GM18873 (cell line): Measurements from ENCODE around the gene FJX1.

ENCODE experiments used
- ATAC-seq: cut with Tn5 transposase; IDR thresholded peaks from one replicate; pipeline ENCODE4 v1.9.1; 2021; ENCODE audit warnings: mild to moderate bottlenecking, moderate library complexity, moderate number of reproducible peaks; ENCODE audit not compliant: unreplicated experiment, low FRiP score

FJX1 gene

GRCh38 chr11:35617687-35618496 is at the start of gene FJX1:
TSS of gene FJX1 (plus strand) at chr11:35618460. CDS start at chr11:35618637, 177 bp downstream.
- no peak for ATAC-seq

DNA sequence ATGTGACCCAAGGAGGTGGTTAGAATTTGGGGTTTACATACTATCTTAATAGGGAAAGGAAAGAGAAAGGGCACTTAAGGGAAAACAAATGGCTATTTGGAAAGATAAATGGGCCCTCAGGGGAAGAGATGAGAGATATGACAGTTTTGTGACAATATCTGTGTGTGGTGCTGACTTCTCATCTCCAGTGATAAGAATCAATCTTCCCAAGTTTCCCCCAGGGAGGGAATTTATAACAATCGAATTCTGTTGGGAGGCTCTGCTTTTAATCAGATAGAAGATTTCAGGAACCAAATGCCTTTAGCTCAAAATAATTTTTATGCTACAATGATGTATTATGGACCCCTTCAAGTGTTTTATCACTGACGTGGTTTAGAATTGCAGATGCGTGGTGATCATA is 46.6 kb upstream of the FJX1 start:
- ATAC-seq: no peak

DNA sequence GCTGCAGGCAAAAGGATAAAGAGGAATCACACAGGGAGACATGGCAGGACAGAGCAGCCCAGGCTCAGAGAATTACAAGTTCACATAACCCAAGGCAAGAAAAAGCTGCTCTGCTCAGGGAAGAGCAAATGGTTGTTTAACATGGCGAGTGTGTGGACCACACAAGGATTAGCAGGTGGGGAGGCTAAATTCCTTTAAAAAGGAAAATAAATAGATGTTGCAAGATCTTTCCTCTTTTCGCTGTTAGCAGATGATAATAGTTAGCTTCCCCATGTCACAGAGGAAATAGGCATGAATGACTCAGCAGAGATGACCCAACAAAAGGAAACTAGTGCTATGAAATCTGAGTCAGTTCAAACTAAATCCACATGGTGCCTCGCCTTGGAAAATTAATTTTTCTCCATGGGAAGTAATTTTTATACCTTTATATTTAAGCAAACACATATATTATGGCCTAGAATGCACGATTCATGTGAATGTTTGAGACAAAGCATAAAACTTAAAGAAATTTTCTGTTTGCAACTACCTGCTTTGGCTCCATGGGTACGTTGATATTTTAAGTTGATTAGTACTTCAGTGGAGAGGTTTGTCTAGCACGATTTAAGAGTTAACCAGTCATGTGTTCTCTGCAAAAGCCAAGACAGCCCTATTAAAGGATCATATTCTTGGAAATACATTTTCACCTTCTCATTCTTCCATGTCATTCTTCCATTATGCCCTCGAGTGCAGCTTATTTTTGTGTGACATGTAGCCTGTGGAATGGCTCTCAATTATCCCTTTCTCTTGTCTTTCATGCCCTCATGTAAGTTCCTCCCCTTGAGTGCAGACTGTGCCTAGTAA is 38.5 kb upstream of the FJX1 start:
- ATAC-seq: no peak

- no peak for ATAC-seq
Observed at GRCh38 chr11:35580397-35580781, 37.9 kb upstream of the FJX1 start.

DNA sequence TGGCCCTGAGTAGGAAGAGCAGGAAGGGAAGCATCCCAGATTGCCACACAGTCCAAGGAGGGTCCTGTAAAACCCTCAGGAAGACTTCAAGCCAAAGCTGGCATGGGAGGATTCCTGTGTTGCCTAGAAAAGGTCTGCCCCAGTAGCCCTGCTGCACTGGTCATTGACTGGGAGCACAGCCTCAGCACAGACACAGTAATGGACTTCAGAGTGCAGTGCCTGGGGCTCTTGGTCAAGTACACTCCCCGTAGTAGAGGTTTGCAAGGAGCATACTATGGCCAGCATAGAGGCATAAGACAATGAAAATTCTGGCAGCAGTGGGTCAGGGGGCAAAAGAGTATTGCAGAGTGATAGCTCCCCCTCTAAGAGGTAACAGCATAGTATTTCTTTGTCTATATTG is 36.2 kb upstream of the FJX1 start:
- ATAC-seq: no peak

- no peak for ATAC-seq
Observed at GRCh38 chr11:35583126-35583525, 35.1 kb upstream of the FJX1 start.

GRCh38 chr11:35583843-35584242 is 34.4 kb upstream of the FJX1 start:
- no peak for ATAC-seq

- ATAC-seq: no peak
Observed at GRCh38 chr11:35584321-35584720, 33.9 kb upstream of the FJX1 start.

- no peak for ATAC-seq
Observed at GRCh38 chr11:35585416-35585815, 32.8 kb upstream of the FJX1 start.

- ATAC-seq: no peak
Observed at GRCh38 chr11:35586222-35586621, 32.0 kb upstream of the FJX1 start.

DNA sequence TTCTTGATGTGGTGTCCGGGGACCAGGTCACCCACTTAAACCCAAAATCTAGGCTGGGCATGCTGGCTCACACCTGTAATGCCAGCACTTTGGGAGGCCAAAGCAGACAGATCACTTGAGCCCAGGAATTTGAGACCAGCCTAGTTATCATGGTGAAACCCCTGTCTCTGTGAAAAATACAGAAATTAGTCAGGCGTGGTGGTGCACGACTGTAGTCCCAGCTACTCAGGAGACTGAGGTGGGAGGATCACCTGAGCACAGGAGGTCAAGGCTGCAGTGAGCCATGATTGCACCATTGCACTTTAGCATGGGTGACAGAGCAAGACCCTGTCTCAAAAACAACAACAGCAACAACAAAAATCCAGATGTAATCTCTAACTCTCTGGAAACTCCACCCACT is 30.3 kb upstream of the FJX1 start:
- ATAC-seq: no peak

GRCh38 chr11:35588627-35589026 is 29.6 kb upstream of the FJX1 start:
- ATAC-seq: no peak

- no peak for ATAC-seq
Observed at GRCh38 chr11:35589281-35589680, 29.0 kb upstream of the FJX1 start.

GRCh38 chr11:35590412-35590811 is 27.8 kb upstream of the FJX1 start:
- no peak for ATAC-seq

DNA sequence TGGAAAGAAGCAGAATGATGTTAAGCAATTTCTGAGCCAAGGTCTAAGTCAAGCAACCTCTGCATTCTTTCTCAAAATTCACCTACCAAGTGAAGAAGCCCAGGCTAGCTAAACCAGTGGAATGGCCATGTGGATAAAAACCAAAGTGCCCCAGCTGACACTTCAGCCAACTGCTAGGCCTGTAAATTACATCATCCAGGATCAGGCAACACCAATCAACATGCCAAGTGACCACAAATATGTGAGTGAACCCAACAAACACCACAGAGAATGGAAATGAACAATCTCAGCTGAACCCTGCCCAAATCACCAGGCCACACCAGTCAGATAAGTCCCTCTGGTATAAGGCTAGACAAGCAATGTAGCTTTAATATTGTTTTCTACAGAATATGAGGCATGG is 25.1 kb upstream of the FJX1 start:
- no peak for ATAC-seq

DNA sequence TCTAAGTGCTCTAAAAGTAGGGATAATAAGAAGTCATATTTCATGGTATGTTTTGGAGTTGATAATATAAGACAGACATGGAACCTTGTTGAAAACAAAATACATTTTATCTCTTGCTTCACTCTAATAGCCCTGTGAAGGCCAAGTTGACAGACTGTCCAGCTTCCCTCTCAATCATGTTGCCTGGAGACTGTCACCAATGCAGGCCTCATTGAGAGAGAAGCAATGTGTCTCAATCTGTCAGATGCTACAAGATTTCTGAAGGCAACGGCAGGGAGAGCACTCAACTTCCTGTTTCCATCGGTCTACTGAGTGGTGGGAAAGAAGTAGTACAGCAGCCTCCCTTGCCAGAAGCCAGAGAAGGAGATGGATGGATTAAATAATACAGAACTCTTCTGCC is 23.6 kb upstream of the FJX1 start:
- no peak for ATAC-seq

GRCh38 chr11:35598254-35599125 is 19.8 kb upstream of the FJX1 start:
- ATAC-seq: peak; percentile 91

DNA sequence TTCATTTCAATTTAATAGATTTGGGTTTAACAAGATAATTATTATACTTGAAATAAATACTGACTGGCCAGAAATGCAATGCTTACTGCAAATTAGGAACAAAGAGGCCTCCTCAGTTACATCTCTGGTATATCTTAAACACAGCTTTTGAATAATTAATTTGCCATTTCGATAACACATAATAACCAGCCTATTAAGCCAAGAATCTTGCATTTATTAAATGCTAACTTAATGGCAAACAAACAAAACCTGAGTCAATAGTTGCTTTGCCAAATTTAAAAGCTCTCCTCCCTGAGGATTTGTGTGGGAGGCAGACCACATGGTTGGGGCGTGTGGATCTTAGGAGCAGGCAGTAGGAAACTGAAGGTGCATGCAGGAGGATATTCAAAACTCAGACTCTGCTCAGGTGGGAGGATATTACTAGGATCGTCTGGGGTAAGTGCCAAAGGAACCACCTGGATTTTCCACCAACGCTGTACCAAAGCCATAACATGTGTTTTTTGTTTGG is 17.9 kb upstream of the FJX1 start:
- no peak for ATAC-seq

DNA sequence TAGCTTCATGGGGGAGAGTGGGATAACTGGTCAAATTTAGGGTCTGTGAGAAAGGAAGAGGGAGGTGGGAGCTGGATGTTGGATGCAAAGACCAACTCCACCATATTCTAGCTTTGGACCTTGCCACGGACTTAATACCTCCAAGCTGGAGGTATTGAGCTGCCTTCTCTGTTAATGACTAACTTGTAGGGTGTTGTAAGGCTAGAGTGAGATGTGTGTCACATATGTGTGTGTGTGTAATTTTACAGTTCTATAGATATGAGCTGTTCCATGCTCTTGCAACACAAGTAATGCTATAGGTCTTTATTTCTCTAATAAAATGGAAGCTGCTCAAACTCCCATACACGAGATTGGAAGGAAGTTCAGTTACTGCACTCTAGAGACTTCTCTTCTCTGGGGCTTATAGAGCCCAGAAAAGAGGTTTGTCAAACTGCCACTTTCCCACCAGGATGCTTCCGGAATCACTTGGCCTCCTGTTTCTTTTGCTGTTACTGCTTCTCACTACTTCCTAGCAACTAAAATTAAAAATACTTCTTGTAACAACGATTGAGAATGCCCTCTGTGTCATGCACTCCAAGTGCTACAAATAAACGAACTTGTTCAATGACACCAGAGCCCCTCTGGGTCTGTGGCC is 16.0 kb upstream of the FJX1 start:
- no peak for ATAC-seq

GRCh38 chr11:35602979-35603378 is 15.3 kb upstream of the FJX1 start:
- no peak for ATAC-seq
